H1 (cell line): ENCODE results near the gene SPINK1. TPM values are rescaled to one million over a fixed set of nuclear protein-coding genes. Genes with fewer than 3 reads are reported as not detected.

ENCODE experiments used
- CHD1 ChIP-seq: IDR thresholded peaks from 2 replicates; pipeline ENCODE4 v1.6.1; 2012; ENCODE audit warnings: low read depth, low read length, improper control_type of control experiment
- SIN3A ChIP-seq, 2 experiments: IDR thresholded peaks in 1 of 2; conservative IDR thresholded peaks in 1 of 2; 2 replicates each; pipeline ENCODE4 v1.6.1; 2011 to 2012; ENCODE audit warnings: low read length in 2 of 2, improper control_type of control experiment in 1 of 2, low read depth in 1 of 2, mild to moderate bottlenecking in 1 of 2
- SIRT6 ChIP-seq: IDR thresholded peaks from one replicate; pipeline ENCODE4 v1.7.1; 2012; ENCODE audit warnings: low read length, inconsistent platforms
- polyA plus RNA-seq, 7 experiments: library from polyadenylated mRNA; depleted of rRNA in 3 of 7; stranded (reverse) in 5 of 7; unstranded in 2 of 7; fragments of >200 nt in 5 of 7; fragments of 200-250 nt in 2 of 7; gene quantifications; 1 replicate in 5 of 7; 2 replicates in 1 of 7; 4 replicates in 1 of 7; pipeline versions ENCODE4 v1.2.1 to v1.2.3, GENCODE V29; 2011 to 2013; ENCODE audit warnings: missing spikeins in 2 of 7, mixed read lengths in 2 of 7
- total RNA-seq: library from RNA; stranded (reverse); fragmentation: NEBNext Ultra II Directional; extraction: Animal tissue kit (Norgen Biotek cat#: 25700); gene quantifications from 2 replicates; pipeline ENCODE4 v1.2.1, GENCODE V29; 2021

Gene SPINK1
- total and polyA plus RNA-seq, 2 of the 8 experiments (the other 6 are each of a cell fraction or from before 2014, with no cell fraction given): 0.48 to 1.3 TPM

DNA sequence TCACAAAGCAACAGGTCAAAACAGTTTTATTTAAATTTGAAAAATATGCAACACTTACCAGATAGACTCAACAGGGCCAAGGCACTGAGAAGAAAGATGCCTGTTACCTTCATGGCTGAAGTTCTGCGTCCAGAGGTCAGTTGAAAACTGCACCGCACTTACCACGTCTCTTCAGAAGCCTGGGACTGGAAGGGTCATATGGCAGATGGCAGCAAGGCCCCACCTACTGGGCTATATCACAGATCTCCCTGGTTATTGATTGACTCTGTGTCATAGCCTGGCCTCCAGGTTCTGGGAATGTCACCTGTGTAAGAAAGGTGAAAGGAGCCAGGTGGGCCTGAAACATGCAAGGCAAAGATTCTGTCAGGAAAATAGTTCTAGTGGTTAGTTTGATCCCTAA is at the start of gene SPINK1 (continued):
- TF ChIP-seq SIN3A (conservative IDR thresholded peaks at IDR 0.05 in 1 of 2, IDR thresholded peaks at IDR 0.05 in 1 of 2; ENCODE audit: low read depth in 1 of 2, low read length in 2 of 2) (no peak), CHD1 (no peak), SIRT6 (no peak)
